Mucosa of rectum (tissue), 2 donors: ENCODE results near the gene FCN1.

Experiments
- H3K27ac ChIP-seq, 2 donors: one replicate each; pipeline ENCODE4 v1.7.0; 2013; ENCODE audit warnings: inconsistent platforms in 2 of 2, low read depth in 2 of 2, low read length in 2 of 2
- H3K27me3 ChIP-seq, 2 donors: one replicate each; pipeline ENCODE4 v1.7.0; 2013; ENCODE audit warnings: low read length in 2 of 2; ENCODE audit not compliant: control insufficient read depth in 2 of 2, insufficient read depth in 2 of 2
- H3K36me3 ChIP-seq, 2 donors: one replicate each; pipeline ENCODE4 v1.7.0; 2013; ENCODE audit warnings: low read length in 2 of 2; ENCODE audit not compliant: control insufficient read depth in 2 of 2, insufficient read depth in 2 of 2
- H3K4me1 ChIP-seq, 2 donors: one replicate each; pipeline ENCODE4 v1.7.0; 2013; ENCODE audit warnings: low read length in 2 of 2, mild to moderate bottlenecking in 1 of 2; ENCODE audit not compliant: control insufficient read depth in 2 of 2, insufficient read depth in 2 of 2
- H3K4me3 ChIP-seq, 2 donors: one replicate each; pipeline ENCODE4 v1.7.0; 2013; ENCODE audit warnings: low read length in 2 of 2
- H3K9ac ChIP-seq, 2 donors: one replicate each; pipeline ENCODE4 v1.7.0; 2013; ENCODE audit warnings: low read length in 2 of 2, low read depth in 1 of 2, mild to moderate bottlenecking in 1 of 2
- H3K9me3 ChIP-seq, 2 donors: one replicate each; pipeline ENCODE4 v1.7.0; 2013; ENCODE audit warnings: low read length in 2 of 2; ENCODE audit not compliant: control insufficient read depth in 2 of 2
- donor health status: healthy.
- donor health status: Normal muscosa, but diverticular disease.

The FCN1 gene

GRCh38 chr9:134891713-134892112 is 26.0 kb downstream of the FCN1 start:
- H3K4me1 ChIP-seq, result no peaks in the 10 kb centered on the region
- H3K9me3 ChIP-seq, result no peaks in the 10 kb centered on the region
- no peaks in the 10 kb centered on the region for H3K36me3 ChIP-seq
- no peak overlapping the region for H3K4me3 ChIP-seq
- H3K27me3 ChIP-seq, result peaks cover 0 to 2% of the 10 kb centered on the region in 2 donors
- H3K27ac ChIP-seq, result no peak overlapping the region
- no peak overlapping the region for H3K9ac ChIP-seq

GRCh38 chr9:134891053-134891452 is 26.7 kb downstream of the FCN1 start:
- H3K4me3 ChIP-seq, result no peak overlapping the region
- no peaks in the 10 kb centered on the region for H3K36me3 ChIP-seq
- no peaks in the 10 kb centered on the region for H3K4me1 ChIP-seq
- peaks cover 0 to 2% of the 10 kb centered on the region in 2 donors for H3K27me3 ChIP-seq
- H3K9ac ChIP-seq, result no peak overlapping the region
- no peaks in the 10 kb centered on the region for H3K9me3 ChIP-seq
- no peak overlapping the region for H3K27ac ChIP-seq

GRCh38 chr9:134890155-134890495 is 27.6 kb downstream of the FCN1 start:
- H3K9ac ChIP-seq, result no peak overlapping the region
- H3K4me3 ChIP-seq, result no peak overlapping the region
- H3K4me1 ChIP-seq, result no peaks in the 10 kb centered on the region
- no peak overlapping the region for H3K27ac ChIP-seq
- no peaks in the 10 kb centered on the region for H3K9me3 ChIP-seq
- H3K36me3 ChIP-seq, result no peaks in the 10 kb centered on the region
- peaks cover 0 to 2% of the 10 kb centered on the region in 2 donors for H3K27me3 ChIP-seq

GRCh38 chr9:134889386-134890154 is 28.1 kb downstream of the FCN1 start:
- H3K4me1 ChIP-seq, result no peaks in the 10 kb centered on the region
- no peak overlapping the region for H3K4me3 ChIP-seq
- no peak overlapping the region for H3K27ac ChIP-seq
- H3K9me3 ChIP-seq, result no peaks in the 10 kb centered on the region
- H3K27me3 ChIP-seq, result peaks cover 0 to 2% of the 10 kb centered on the region in 2 donors
- H3K9ac ChIP-seq, result no peak overlapping the region
- no peaks in the 10 kb centered on the region for H3K36me3 ChIP-seq

GRCh38 chr9:134888603-134889190 is 29.0 kb downstream of the FCN1 start:
- H3K4me1 ChIP-seq, result no peaks in the 10 kb centered on the region
- H3K9ac ChIP-seq, result no peak overlapping the region
- no peak overlapping the region for H3K4me3 ChIP-seq
- H3K9me3 ChIP-seq, result no peaks in the 10 kb centered on the region
- peaks cover 0 to 2% of the 10 kb centered on the region in 2 donors for H3K27me3 ChIP-seq
- no peak overlapping the region for H3K27ac ChIP-seq
- no peaks in the 10 kb centered on the region for H3K36me3 ChIP-seq

GRCh38 chr9:134887686-134888602 is 29.8 kb downstream of the FCN1 start:
- no peak overlapping the region for H3K9ac ChIP-seq
- H3K27me3 ChIP-seq, result peaks cover 0 to 2% of the 10 kb centered on the region in 2 donors
- H3K27ac ChIP-seq, result no peak overlapping the region
- no peaks in the 10 kb centered on the region for H3K36me3 ChIP-seq
- no peaks in the 10 kb centered on the region for H3K9me3 ChIP-seq
- H3K4me3 ChIP-seq, result no peak overlapping the region
- no peaks in the 10 kb centered on the region for H3K4me1 ChIP-seq

GRCh38 chr9:134887219-134887618 is 30.5 kb downstream of the FCN1 start:
- Histone ChIP-seq H3K4me3 (no peak overlapping the region), H3K27me3 (peaks cover 0 to 2% of the 10 kb centered on the region in 2 donors), H3K36me3 (no peaks in the 10 kb centered on the region)

GRCh38 chr9:134886413-134886913 is 31.2 kb downstream of the FCN1 start:
- Histone ChIP-seq H3K27ac (no peak overlapping the region), H3K4me3 (no peak overlapping the region), H3K36me3 (no peaks in the 10 kb centered on the region), H3K27me3 (peaks cover 0 to 2% of the 10 kb centered on the region in 2 donors), H3K9me3 (no peaks in the 10 kb centered on the region), H3K9ac (no peak overlapping the region), H3K4me1 (no peaks in the 10 kb centered on the region)

More at GRCh38 chr9:134887219-134887618, 30.5 kb downstream of the FCN1 start:
- Histone ChIP-seq H3K9ac (no peak overlapping the region), H3K4me1 (no peaks in the 10 kb centered on the region), H3K9me3 (no peaks in the 10 kb centered on the region), H3K27ac (no peak overlapping the region)

- Histone ChIP-seq H3K27me3 (peaks cover 0 to 2% of the 10 kb centered on the region in 2 donors), H3K4me3 (no peak overlapping the region), H3K36me3 (no peaks in the 10 kb centered on the region), H3K9ac (no peak overlapping the region), H3K27ac (no peak overlapping the region), H3K4me1 (no peaks in the 10 kb centered on the region), H3K9me3 (no peaks in the 10 kb centered on the region)
These were observed 31.9 kb downstream of the FCN1 start for GRCh38 chr9:134885679-134886412.
